ENCODE results near the gene PBRM1. TPM values are rescaled to one million over a fixed set of nuclear protein-coding genes. Genes with fewer than 3 reads are reported as not detected.

PBRM1 gene
- total and polyA plus RNA-seq, 2 of the 13 experiments (the other 11 are each of a cell fraction or from before 2014, with no cell fraction given), result 10.9 to 33.2 TPM

DNA sequence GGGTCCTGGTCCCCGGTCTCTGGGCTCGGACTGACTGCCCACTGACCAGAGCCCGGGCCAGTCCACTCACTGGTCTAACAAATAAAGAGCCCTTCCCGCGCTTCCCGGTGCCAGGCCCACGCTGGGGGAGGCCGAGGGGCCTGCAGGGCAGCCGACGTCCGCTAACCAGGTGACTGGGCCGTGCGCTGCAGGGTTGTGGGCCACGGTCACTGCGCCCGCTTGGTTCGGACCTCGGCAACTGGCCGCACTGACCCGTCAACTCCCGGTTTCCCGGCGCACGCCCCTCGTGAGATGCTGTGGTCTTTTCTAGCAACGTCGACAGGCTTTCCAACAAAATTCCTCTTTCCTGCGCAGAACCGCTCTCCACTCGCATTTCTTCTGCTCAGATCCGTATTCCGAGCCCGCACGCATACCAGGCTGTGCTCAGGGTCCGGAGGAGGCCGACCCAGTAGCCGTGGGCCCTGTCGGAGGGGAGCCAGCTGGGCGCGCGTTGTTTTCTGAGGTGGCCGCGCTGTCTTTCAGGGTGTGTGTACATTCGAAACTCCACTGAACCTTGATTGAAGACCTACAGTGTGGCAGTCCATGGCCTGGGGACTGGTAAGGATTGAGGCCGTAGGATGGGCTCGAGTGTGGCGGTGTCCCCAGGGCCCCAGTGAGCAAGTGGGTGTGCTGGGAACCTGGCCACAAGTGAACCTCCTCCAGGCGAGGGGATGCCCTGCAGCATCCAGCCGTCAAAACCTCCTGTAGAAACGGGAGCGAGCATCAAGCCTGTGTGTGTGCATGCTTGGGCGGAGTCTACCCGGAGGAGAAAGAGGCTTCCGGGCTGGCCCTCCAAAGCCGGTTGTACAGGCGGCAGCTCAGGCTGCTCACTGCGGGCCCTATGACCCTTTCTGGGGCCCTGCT lies 151.2 kb downstream of the PBRM1 start (continued):
- TF ChIP-seq U2AF1 (optimal IDR thresholded peaks at IDR 0.05; ENCODE audit: low read depth, low read length) (no peak), ZNF7 (CRISPR knock-in tag; IDR thresholded peaks at IDR 0.05) (no peak), ZNF792 (CRISPR knock-in tag; IDR thresholded peaks at IDR 0.05) (0 out of 2 replicates have a peak, but pooled peaks have one; percentile 14), KLF12 (CRISPR knock-in tag; IDR thresholded peaks at IDR 0.05; ENCODE audit: borderline replicate concordance) (0 out of 2 replicates have a peak, but pooled peaks have one; percentile 40), SMARCE1 (IDR thresholded peaks at IDR 0.05; ENCODE audit: borderline replicate concordance) (no peak), CEBPB (IDR thresholded peaks at IDR 0.05; ENCODE audit: borderline replicate concordance, low read depth, low read length) (no peak), RBM22 (optimal IDR thresholded peaks at IDR 0.05; ENCODE audit: low read length) (no peak), ZIK1 (CRISPR knock-in tag; IDR thresholded peaks at IDR 0.05; ENCODE audit: borderline replicate concordance, low read depth) (0 out of 2 replicates have a peak, but pooled peaks have one; percentile 8), SP140L (CRISPR knock-in tag; IDR thresholded peaks at IDR 0.05; ENCODE audit: borderline replicate concordance) (no peak), NFE2L2 (IDR thresholded peaks at IDR 0.05; ENCODE audit: low read length) (no peak), RCOR2 (CRISPR knock-in tag; IDR thresholded peaks at IDR 0.05) (0 out of 2 replicates have a peak, but pooled peaks have one; percentile 18), ZNF337 (CRISPR knock-in tag; IDR thresholded peaks at IDR 0.05; ENCODE audit: borderline replicate concordance, low read depth) (peak; percentile 74; the same call in 1 of the 2 replicates), ZNF431 (CRISPR knock-in tag; IDR thresholded peaks at IDR 0.05; ENCODE audit: borderline replicate concordance, low read depth) (0 out of 2 replicates have a peak, but pooled peaks have one; percentile 31), NR2F2 (IDR thresholded peaks at IDR 0.05; ENCODE audit: borderline replicate concordance, low read depth) (no peak), RNF2 (conservative IDR thresholded peaks at IDR 0.05; ENCODE audit: low read depth) (no peak; the same call in 1 of the 2 replicates), ZNF121 (CRISPR knock-in tag; IDR thresholded peaks at IDR 0.05) (no peak), ZBTB3 (CRISPR knock-in tag; IDR thresholded peaks at IDR 0.05; ENCODE audit: borderline replicate concordance, low read depth) (no peak), MTA3 (CRISPR knock-in tag; IDR thresholded peaks at IDR 0.05) (no peak), GATA4 (IDR thresholded peaks at IDR 0.05; ENCODE audit: borderline replicate concordance, low read depth) (no peak), ZNF326 (CRISPR knock-in tag; IDR thresholded peaks at IDR 0.05; ENCODE audit: borderline replicate concordance) (no peak)
- TF ChIP-seq, protein P1, sequence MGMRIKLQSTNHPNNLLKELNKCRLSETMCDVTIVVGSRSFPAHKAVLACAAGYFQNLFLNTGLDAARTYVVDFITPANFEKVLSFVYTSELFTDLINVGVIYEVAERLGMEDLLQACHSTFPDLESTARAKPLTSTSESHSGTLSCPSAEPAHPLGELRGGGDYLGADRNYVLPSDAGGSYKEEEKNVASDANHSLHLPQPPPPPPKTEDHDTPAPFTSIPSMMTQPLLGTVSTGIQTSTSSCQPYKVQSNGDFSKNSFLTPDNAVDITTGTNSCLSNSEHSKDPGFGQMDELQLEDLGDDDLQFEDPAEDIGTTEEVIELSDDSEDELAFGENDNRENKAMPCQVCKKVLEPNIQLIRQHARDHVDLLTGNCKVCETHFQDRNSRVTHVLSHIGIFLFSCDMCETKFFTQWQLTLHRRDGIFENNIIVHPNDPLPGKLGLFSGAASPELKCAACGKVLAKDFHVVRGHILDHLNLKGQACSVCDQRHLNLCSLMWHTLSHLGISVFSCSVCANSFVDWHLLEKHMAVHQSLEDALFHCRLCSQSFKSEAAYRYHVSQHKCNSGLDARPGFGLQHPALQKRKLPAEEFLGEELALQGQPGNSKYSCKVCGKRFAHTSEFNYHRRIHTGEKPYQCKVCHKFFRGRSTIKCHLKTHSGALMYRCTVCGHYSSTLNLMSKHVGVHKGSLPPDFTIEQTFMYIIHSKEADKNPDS (CRISPR knock-in tag; IDR thresholded peaks at IDR 0.05), result no peak
- TF ChIP-seq, protein P2, sequence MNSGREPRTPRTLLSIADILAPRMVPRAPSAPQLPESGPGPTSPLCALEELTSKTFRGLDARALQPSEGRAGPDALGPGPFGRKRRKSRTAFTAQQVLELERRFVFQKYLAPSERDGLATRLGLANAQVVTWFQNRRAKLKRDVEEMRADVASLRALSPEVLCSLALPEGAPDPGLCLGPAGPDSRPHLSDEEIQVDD (CRISPR knock-in tag; IDR thresholded peaks at IDR 0.05; ENCODE audit: borderline replicate concordance), result no peak
- TF ChIP-seq, protein P3, sequence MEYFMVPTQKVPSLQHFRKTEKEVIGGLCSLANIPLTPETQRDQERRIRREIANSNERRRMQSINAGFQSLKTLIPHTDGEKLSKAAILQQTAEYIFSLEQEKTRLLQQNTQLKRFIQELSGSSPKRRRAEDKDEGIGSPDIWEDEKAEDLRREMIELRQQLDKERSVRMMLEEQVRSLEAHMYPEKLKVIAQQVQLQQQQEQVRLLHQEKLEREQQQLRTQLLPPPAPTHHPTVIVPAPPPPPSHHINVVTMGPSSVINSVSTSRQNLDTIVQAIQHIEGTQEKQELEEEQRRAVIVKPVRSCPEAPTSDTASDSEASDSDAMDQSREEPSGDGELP (IDR thresholded peaks at IDR 0.05; ENCODE audit: borderline replicate concordance, low read depth), result no peak; the same call in 1 of the 2 replicates
- TF ChIP-seq, protein P4, sequence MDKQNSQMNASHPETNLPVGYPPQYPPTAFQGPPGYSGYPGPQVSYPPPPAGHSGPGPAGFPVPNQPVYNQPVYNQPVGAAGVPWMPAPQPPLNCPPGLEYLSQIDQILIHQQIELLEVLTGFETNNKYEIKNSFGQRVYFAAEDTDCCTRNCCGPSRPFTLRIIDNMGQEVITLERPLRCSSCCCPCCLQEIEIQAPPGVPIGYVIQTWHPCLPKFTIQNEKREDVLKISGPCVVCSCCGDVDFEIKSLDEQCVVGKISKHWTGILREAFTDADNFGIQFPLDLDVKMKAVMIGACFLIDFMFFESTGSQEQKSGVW (CRISPR knock-in tag; IDR thresholded peaks at IDR 0.05; ENCODE audit: borderline replicate concordance), result no peak
